GM23338 (cell line): Measurements from ENCODE around the gene NKX2-2. TPM values are rescaled to one million over a fixed set of nuclear protein-coding genes. Genes with fewer than 3 reads are reported as not detected.

Experiments
- ATAC-seq: fragments of 200-7000 bp; cut with Tn5 transposase; 3 replicates; pipeline ENCODE4 v1.9.1; 2020
- DNase-seq: peaks from one replicate; pipeline ENCODE4 v3.0.0-alpha.2; 2015; ENCODE audit warnings: low spot score
- H2AFZ ChIP-seq: fragments of 200-600 bp; sonication (generic); 2 replicates; pipeline ENCODE4 v1.8.0; 2016; ENCODE audit warnings: antibody characterized with exemption, mild to moderate bottlenecking, moderate library complexity
- H3F3A ChIP-seq: fragments of 200-600 bp; sonication (generic); replicated peaks from 2 replicates; pipeline ENCODE4 v1.8.0; 2017; ENCODE audit warnings: antibody characterized with exemption, mixed run types, low read depth
- H3K27ac ChIP-seq: fragments of 200-600 bp; sonication (generic); 2 replicates; pipeline ENCODE4 v1.6.1; 2016; ENCODE audit warnings: low read depth
- H3K27me3 ChIP-seq: fragments of 200-600 bp; sonication (generic); 2 replicates; pipeline ENCODE4 v1.8.0; 2016; ENCODE audit warnings: mild to moderate bottlenecking, mixed run types, moderate library complexity; ENCODE audit not compliant: insufficient read depth
- H3K36me3 ChIP-seq: fragments of 200-600 bp; sonication (generic); 2 replicates; pipeline ENCODE4 v1.8.0; 2016; ENCODE audit warnings: mild to moderate bottlenecking; ENCODE audit not compliant: insufficient read depth
- H3K4me1 ChIP-seq: fragments of 200-600 bp; sonication (generic); 2 replicates; pipeline ENCODE4 v1.8.0; 2016; ENCODE audit warnings: mild to moderate bottlenecking, moderate library complexity; ENCODE audit not compliant: insufficient read depth
- H3K4me2 ChIP-seq: fragments of 200-600 bp; sonication (generic); 2 replicates; pipeline ENCODE4 v1.7.1; 2017; ENCODE audit warnings: mixed run types
- H3K4me3 ChIP-seq: fragments of 200-600 bp; sonication (generic); 2 replicates; pipeline ENCODE4 v1.6.1; 2016; ENCODE audit warnings: mixed run types
- H3K79me2 ChIP-seq: fragments of 200-600 bp; sonication (generic); replicated peaks from 2 replicates; pipeline ENCODE4 v1.8.0; 2017; ENCODE audit warnings: mild to moderate bottlenecking; ENCODE audit not compliant: insufficient read depth
- H3K9me2 ChIP-seq: fragments of 200-600 bp; sonication (generic); 2 replicates; pipeline ENCODE4 v1.8.0; 2017; ENCODE audit not compliant: insufficient read depth
- H4K20me1 ChIP-seq: fragments of 200-600 bp; sonication (generic); replicated peaks from 2 replicates; pipeline ENCODE4 v1.8.0; 2017; ENCODE audit warnings: mild to moderate bottlenecking; ENCODE audit not compliant: insufficient read depth
- H3K27ac Mint-ChIP-seq: 2 replicates; pipeline ENCODE4 v1.8.0; 2020; ENCODE audit warnings: inconsistent platforms, mild to moderate bottlenecking, moderate library complexity, mixed read lengths
- H3K27me3 Mint-ChIP-seq: 3 replicates; pipeline ENCODE4 v1.8.0; 2022; ENCODE audit warnings: low read depth, mild to moderate bottlenecking, moderate library complexity, mixed read lengths, inconsistent platforms; ENCODE audit not compliant: insufficient read depth, poor library complexity
- H3K36me3 Mint-ChIP-seq: 3 replicates; pipeline ENCODE4 v1.8.0; 2021; ENCODE audit warnings: low read depth, mild to moderate bottlenecking, inconsistent platforms, moderate library complexity, mixed read lengths
- H3K4me1 Mint-ChIP-seq: 3 replicates; pipeline ENCODE4 v1.8.0; 2020; ENCODE audit warnings: mild to moderate bottlenecking, inconsistent platforms, mixed read lengths
- H3K4me3 Mint-ChIP-seq: 3 replicates; pipeline ENCODE4 v1.8.0; 2021; ENCODE audit warnings: moderate library complexity, mild to moderate bottlenecking, inconsistent platforms, mixed read lengths
- H3K9me3 Mint-ChIP-seq: 3 replicates; pipeline ENCODE4 v1.8.0; 2020; ENCODE audit warnings: moderate library complexity, mild to moderate bottlenecking, inconsistent platforms, mixed read lengths
- EZH2 ChIP-seq: fragments of 200-600 bp; sonication (generic); IDR thresholded peaks from one replicate; pipeline ENCODE4 v1.8.0; 2017; ENCODE audit warnings: antibody characterized with exemption, mild to moderate bottlenecking, low read depth; ENCODE audit not compliant: unreplicated experiment
- EZH2phosphoT487 ChIP-seq: fragments of 200-600 bp; sonication (generic); IDR thresholded peaks from one replicate; pipeline ENCODE4 v1.8.1; 2018; ENCODE audit warnings: antibody characterized with exemption; ENCODE audit not compliant: unreplicated experiment
- JUNB ChIP-seq: IDR thresholded peaks from one replicate; pipeline ENCODE4 v1.6.1; 2016; ENCODE audit warnings: antibody characterized with exemption; ENCODE audit not compliant: unreplicated experiment
- STAT1 ChIP-seq: IDR thresholded peaks from one replicate; pipeline ENCODE4 v1.6.1; 2016; ENCODE audit warnings: antibody characterized with exemption; ENCODE audit not compliant: unreplicated experiment
- ZNF114 ChIP-seq: fragments of 250-450 bp; sonication (Bioruptor Pico); IDR thresholded peaks from 2 replicates; pipeline ENCODE4 v1.5.0; 2020; ENCODE audit warnings: mild to moderate bottlenecking, moderate library complexity
- ZNF331 ChIP-seq: fragments of 250-450 bp; sonication (Bioruptor Pico); IDR thresholded peaks from 2 replicates; pipeline ENCODE4 v1.5.0; 2020; ENCODE audit warnings: low read depth, mild to moderate bottlenecking, moderate library complexity
- polyA plus RNA-seq: library from polyadenylated mRNA; unstranded; fragments of >200 nt; fragmentation: Nextera tagmentation; extraction: Ambion mirVana; gene quantifications from 2 replicates; pipeline ENCODE4 v1.2.1, GENCODE V29; 2016
- total RNA-seq: library from RNA; depleted of rRNA; stranded (reverse); fragments of >200 nt; shearing (Covaris generic); gene quantifications from 2 replicates; pipeline ENCODE4 v1.2.3, GENCODE V29; 2014
- TF ChIP-seq, protein P1 (sequence below), 2 experiments: fragments of 200-600 bp in 1 of 2; sonication (generic) in 1 of 2; conservative IDR thresholded peaks; 2 replicates each; pipeline versions ENCODE4 v1.5.1 to v1.6.1; 2016 to 2017; ENCODE audit warnings: antibody characterized with exemption in 2 of 2, low read depth in 2 of 2, mild to moderate bottlenecking in 2 of 2, moderate library complexity in 1 of 2
- TF ChIP-seq, protein P2 (sequence below): IDR thresholded peaks from 2 replicates; pipeline ENCODE4 v1.6.1; 2016; ENCODE audit warnings: antibody characterized with exemption
- TF ChIP-seq, protein P3 (sequence below): fragments of 250-450 bp; sonication (Bioruptor Pico); IDR thresholded peaks from 2 replicates; pipeline ENCODE4 v1.5.0; 2020; ENCODE audit warnings: mild to moderate bottlenecking, moderate library complexity

Gene NKX2-2
- total and polyA plus RNA-seq, 2 experiments from 2014 or later, result not detected

DNA sequence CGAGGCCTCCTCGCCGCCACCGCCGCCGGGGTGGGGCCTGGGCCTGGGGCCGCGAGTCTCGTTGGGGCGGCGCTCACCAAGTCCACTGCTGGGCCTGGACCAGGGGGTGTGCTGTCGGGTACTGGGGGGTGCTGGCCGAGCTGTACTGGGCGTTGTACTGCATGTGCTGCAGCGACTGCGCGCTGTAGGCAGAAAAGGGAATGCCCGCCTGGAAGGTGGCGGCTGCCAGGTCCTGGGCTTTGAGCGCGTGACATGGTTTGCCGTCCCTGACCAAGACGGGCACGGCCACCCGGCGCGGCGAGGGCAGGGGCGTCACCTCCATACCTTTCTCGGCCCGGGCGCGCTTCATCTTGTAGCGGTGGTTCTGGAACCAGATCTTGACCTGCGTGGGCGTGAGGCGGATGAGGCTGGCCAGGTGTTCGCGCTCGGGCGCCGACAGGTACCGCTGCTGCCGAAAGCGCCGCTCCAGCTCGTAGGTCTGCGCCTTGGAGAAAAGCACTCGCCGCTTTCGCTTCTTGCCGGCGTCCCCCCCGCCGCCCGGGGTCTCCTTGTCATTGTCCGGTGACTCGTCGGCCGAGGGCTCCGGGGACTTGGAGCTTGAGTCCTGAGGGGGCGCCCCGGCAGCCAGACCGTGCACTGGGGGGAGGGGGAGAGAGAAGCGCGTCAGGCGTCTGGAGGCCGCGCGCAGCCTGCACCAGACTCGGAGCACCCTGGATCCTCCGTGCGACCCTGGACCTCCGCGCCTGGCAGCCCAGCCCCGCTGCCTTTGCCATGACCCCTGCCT is 1.8 kb downstream of the NKX2-2 start:
- peak overlapping the region; percentile 85 for H3K4me2 ChIP-seq
- H3K79me2 ChIP-seq, result no peaks in the 10 kb centered on the region
- TF ChIP-seq ZNF331 (CRISPR knock-in tag), result no peak
- no peak for TF ChIP-seq STAT1
- no peak for TF ChIP-seq ZNF114 (CRISPR knock-in tag)
- peak; percentile 63 for TF ChIP-seq EZH2phosphoT487
- TF ChIP-seq, protein P1, sequence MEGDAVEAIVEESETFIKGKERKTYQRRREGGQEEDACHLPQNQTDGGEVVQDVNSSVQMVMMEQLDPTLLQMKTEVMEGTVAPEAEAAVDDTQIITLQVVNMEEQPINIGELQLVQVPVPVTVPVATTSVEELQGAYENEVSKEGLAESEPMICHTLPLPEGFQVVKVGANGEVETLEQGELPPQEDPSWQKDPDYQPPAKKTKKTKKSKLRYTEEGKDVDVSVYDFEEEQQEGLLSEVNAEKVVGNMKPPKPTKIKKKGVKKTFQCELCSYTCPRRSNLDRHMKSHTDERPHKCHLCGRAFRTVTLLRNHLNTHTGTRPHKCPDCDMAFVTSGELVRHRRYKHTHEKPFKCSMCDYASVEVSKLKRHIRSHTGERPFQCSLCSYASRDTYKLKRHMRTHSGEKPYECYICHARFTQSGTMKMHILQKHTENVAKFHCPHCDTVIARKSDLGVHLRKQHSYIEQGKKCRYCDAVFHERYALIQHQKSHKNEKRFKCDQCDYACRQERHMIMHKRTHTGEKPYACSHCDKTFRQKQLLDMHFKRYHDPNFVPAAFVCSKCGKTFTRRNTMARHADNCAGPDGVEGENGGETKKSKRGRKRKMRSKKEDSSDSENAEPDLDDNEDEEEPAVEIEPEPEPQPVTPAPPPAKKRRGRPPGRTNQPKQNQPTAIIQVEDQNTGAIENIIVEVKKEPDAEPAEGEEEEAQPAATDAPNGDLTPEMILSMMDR (conservative IDR thresholded peaks at IDR 0.05; ENCODE audit: low read depth in 2 of 2), result no peak
- TF ChIP-seq JUNB, result no peak
- TF ChIP-seq EZH2, result peak; percentile 89
- TF ChIP-seq, protein P2, sequence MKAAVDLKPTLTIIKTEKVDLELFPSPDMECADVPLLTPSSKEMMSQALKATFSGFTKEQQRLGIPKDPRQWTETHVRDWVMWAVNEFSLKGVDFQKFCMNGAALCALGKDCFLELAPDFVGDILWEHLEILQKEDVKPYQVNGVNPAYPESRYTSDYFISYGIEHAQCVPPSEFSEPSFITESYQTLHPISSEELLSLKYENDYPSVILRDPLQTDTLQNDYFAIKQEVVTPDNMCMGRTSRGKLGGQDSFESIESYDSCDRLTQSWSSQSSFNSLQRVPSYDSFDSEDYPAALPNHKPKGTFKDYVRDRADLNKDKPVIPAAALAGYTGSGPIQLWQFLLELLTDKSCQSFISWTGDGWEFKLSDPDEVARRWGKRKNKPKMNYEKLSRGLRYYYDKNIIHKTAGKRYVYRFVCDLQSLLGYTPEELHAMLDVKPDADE, result no peak
- TF ChIP-seq, protein P3, sequence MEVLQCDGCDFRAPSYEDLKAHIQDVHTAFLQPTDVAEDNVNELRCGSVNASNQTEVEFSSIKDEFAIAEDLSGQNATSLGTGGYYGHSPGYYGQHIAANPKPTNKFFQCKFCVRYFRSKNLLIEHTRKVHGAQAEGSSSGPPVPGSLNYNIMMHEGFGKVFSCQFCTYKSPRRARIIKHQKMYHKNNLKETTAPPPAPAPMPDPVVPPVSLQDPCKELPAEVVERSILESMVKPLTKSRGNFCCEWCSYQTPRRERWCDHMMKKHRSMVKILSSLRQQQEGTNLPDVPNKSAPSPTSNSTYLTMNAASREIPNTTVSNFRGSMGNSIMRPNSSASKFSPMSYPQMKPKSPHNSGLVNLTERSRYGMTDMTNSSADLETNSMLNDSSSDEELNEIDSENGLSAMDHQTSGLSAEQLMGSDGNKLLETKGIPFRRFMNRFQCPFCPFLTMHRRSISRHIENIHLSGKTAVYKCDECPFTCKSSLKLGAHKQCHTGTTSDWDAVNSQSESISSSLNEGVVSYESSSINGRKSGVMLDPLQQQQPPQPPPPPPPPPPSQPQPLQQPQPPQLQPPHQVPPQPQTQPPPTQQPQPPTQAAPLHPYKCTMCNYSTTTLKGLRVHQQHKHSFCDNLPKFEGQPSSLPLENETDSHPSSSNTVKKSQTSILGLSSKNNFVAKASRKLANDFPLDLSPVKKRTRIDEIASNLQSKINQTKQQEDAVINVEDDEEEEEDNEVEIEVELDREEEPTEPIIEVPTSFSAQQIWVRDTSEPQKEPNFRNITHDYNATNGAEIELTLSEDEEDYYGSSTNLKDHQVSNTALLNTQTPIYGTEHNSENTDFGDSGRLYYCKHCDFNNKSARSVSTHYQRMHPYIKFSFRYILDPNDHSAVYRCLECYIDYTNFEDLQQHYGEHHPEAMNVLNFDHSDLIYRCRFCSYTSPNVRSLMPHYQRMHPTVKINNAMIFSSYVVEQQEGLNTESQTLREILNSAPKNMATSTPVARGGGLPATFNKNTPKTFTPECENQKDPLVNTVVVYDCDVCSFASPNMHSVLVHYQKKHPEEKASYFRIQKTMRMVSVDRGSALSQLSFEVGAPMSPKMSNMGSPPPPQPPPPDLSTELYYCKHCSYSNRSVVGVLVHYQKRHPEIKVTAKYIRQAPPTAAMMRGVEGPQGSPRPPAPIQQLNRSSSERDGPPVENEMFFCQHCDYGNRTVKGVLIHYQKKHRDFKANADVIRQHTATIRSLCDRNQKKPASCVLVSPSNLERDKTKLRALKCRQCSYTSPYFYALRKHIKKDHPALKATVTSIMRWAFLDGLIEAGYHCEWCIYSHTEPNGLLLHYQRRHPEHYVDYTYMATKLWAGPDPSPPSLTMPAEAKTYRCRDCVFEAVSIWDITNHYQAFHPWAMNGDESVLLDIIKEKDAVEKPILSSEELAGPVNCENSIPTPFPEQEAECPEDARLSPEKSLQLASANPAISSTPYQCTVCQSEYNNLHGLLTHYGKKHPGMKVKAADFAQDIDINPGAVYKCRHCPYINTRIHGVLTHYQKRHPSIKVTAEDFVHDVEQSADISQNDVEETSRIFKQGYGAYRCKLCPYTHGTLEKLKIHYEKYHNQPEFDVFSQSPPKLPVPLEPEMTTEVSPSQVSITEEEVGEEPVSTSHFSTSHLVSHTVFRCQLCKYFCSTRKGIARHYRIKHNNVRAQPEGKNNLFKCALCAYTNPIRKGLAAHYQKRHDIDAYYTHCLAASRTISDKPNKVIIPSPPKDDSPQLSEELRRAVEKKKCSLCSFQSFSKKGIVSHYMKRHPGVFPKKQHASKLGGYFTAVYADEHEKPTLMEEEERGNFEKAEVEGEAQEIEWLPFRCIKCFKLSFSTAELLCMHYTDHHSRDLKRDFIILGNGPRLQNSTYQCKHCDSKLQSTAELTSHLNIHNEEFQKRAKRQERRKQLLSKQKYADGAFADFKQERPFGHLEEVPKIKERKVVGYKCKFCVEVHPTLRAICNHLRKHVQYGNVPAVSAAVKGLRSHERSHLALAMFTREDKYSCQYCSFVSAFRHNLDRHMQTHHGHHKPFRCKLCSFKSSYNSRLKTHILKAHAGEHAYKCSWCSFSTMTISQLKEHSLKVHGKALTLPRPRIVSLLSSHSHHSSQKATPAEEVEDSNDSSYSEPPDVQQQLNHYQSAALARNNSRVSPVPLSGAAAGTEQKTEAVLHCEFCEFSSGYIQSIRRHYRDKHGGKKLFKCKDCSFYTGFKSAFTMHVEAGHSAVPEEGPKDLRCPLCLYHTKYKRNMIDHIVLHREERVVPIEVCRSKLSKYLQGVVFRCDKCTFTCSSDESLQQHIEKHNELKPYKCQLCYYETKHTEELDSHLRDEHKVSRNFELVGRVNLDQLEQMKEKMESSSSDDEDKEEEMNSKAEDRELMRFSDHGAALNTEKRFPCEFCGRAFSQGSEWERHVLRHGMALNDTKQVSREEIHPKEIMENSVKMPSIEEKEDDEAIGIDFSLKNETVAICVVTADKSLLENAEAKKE (CRISPR knock-in tag), result no peak
- H4K20me1 ChIP-seq, result peaks cover 13% of the 10 kb centered on the region; the same call in 1 of the 2 replicates
- Mint-ChIP-seq H3K27ac (no peak overlapping the region), H3K4me3 (peak overlapping the region; percentile 64), H3K4me1 (peaks cover 48% of the 10 kb centered on the region), H3K27me3 (peaks cover 90% of the 10 kb centered on the region), H3K36me3 (no peaks in the 10 kb centered on the region; the same call in 2 of the 3 replicates), H3K9me3 (peaks cover 2% of the 10 kb centered on the region; the same call in 1 of the 3 replicates)
- H3K27me3 ChIP-seq, result peaks cover 91% of the 10 kb centered on the region
- H3F3A ChIP-seq, result peaks cover 37% of the 10 kb centered on the region
- peak; percentile 71 for DNase-seq
- no peaks in the 10 kb centered on the region for H3K9me2 ChIP-seq
- peak overlapping the region; percentile 56 for H3K4me3 ChIP-seq
- peaks cover 68% of the 10 kb centered on the region for H3K4me1 ChIP-seq
- no peak overlapping the region for H3K27ac ChIP-seq
- H2AFZ ChIP-seq, result peak overlapping the region; percentile 18; the same call in 1 of the 2 replicates
- H3K36me3 ChIP-seq, result no peaks in the 10 kb centered on the region
- peak; percentile 4 for ATAC-seq
